ENCODE data around the gene MMP14.

MMP14 gene

DNA sequence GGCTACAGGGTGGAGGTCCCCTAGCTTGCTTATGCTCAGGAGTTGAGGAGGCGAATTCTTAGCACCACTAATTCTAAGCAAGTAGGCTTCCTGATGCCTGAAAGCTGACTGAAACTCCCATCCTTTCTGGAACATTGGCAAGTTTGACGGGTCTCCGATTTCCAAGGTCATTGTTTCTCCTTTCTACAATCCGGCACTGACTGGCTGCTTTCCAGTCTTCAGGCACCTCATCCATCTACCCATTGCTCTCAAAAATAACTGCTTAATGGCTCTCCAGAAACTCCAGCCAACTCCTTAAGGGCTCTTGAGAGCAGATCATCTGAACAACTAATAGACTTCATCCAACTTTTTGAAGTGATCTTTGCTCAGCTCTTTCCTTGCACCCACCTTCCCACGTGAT is 60.0 kb downstream of the MMP14 start:
- Histone ChIP-seq H3K4me1 (ENCODE audit: low read length) (no peaks in the 10 kb centered on the region), H3K9ac (ENCODE audit: low read length) (no peak overlapping the region), H2AFZ (ENCODE audit: low read length) (no peak overlapping the region), H3K79me2 (ENCODE audit: low read length) (no peaks in the 10 kb centered on the region), H3F3A (ENCODE audit: insufficient read depth, low read length) (no peaks in the 10 kb centered on the region), H3K9me3 (replicated peaks; ENCODE audit: insufficient read depth, low read length) (no peaks in the 10 kb centered on the region), H3K9me2 (replicated peaks; ENCODE audit: insufficient read depth, low read length) (no peaks in the 10 kb centered on the region), H3K4me2 (ENCODE audit: low read depth, low read length) (no peak overlapping the region), H4K20me1 (ENCODE audit: insufficient read depth, low read length) (no peaks in the 10 kb centered on the region), H3K27me3 (replicated peaks; ENCODE audit: insufficient read depth, low read length) (no peaks in the 10 kb centered on the region), H3K27ac (ENCODE audit: low read length) (no peak overlapping the region), H3K36me3 (replicated peaks; ENCODE audit: insufficient read depth, low read length) (no peaks in the 10 kb centered on the region), H3K4me3 (ENCODE audit: low read length) (no peak overlapping the region)
- DNase-seq, result no peak
- TF ChIP-seq EZH2phosphoT487 (IDR thresholded peaks at IDR 0.05; ENCODE audit: low read length) (no peak), EZH2 (optimal IDR thresholded peaks at IDR 0.05; ENCODE audit: low read depth, low read length) (no peak)
- TF ChIP-seq, protein P1, sequence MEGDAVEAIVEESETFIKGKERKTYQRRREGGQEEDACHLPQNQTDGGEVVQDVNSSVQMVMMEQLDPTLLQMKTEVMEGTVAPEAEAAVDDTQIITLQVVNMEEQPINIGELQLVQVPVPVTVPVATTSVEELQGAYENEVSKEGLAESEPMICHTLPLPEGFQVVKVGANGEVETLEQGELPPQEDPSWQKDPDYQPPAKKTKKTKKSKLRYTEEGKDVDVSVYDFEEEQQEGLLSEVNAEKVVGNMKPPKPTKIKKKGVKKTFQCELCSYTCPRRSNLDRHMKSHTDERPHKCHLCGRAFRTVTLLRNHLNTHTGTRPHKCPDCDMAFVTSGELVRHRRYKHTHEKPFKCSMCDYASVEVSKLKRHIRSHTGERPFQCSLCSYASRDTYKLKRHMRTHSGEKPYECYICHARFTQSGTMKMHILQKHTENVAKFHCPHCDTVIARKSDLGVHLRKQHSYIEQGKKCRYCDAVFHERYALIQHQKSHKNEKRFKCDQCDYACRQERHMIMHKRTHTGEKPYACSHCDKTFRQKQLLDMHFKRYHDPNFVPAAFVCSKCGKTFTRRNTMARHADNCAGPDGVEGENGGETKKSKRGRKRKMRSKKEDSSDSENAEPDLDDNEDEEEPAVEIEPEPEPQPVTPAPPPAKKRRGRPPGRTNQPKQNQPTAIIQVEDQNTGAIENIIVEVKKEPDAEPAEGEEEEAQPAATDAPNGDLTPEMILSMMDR (IDR thresholded peaks at IDR 0.05; ENCODE audit: low read length), result no peak

DNA sequence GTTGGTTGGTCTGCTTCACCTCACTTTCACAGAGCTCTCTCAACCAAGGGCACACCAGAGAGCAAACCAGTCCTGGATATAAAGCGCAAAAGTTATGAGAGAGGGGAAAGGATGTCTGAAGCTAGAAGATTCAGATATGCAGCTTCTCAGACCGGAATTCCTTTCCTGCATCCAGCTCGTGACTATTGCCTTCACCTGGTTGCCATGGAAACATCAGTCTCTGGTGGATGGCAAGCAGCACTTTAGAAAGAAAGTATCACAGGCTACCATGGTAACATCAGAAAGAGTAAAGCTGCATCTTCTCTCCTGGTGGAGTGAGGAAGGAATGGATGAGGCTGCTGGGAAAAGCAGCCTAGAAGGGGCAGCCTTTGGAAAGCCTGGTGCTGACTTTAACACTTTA is 60.4 kb downstream of the MMP14 start:
- H4K20me1 ChIP-seq (ENCODE audit: insufficient read depth, low read length), result no peaks in the 10 kb centered on the region
- no peaks in the 10 kb centered on the region for H3K9me2 ChIP-seq (replicated peaks; ENCODE audit: insufficient read depth, low read length)
- H3K36me3 ChIP-seq (replicated peaks; ENCODE audit: insufficient read depth, low read length), result no peaks in the 10 kb centered on the region
- no peaks in the 10 kb centered on the region for H3K27me3 ChIP-seq (replicated peaks; ENCODE audit: insufficient read depth, low read length)
- no peak overlapping the region for H3K9ac ChIP-seq (ENCODE audit: low read length)
- H3K9me3 ChIP-seq (replicated peaks; ENCODE audit: insufficient read depth, low read length), result no peaks in the 10 kb centered on the region
- H3K4me3 ChIP-seq (ENCODE audit: low read length), result no peak overlapping the region
- no peaks in the 10 kb centered on the region for H3F3A ChIP-seq (ENCODE audit: insufficient read depth, low read length)
- no peak overlapping the region for H3K4me2 ChIP-seq (ENCODE audit: low read depth, low read length)
- TF ChIP-seq EZH2 (optimal IDR thresholded peaks at IDR 0.05; ENCODE audit: low read depth, low read length) (no peak), EZH2phosphoT487 (IDR thresholded peaks at IDR 0.05; ENCODE audit: low read length) (no peak)
- TF ChIP-seq, protein P1 (IDR thresholded peaks at IDR 0.05; ENCODE audit: low read length), result no peak
- H2AFZ ChIP-seq (ENCODE audit: low read length), result no peak overlapping the region
- no peaks in the 10 kb centered on the region for H3K4me1 ChIP-seq (ENCODE audit: low read length)
- H3K79me2 ChIP-seq (ENCODE audit: low read length), result no peaks in the 10 kb centered on the region
- DNase-seq, result no peak
- H3K27ac ChIP-seq (ENCODE audit: low read length), result no peak overlapping the region

DNA sequence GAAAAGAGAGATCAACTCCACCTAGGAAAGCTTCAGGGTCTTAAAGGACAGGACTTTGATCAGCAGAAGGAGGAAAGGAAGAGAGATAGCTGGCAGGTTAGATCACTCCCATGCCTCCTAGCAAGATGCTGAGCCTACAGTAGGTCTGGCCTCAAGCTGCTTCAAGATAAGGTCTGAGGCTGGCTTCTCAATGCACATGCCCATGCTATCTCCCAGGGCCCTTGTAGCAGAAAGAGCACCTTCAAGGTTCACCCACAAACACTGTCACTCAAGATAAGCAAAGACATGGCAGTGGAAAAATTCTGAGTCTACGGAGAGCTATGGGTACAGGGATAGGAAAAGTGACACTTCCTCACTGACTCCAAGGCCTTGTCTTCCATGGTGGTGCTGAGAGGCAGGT is 61.0 kb downstream of the MMP14 start:
- H3K27ac ChIP-seq (ENCODE audit: low read length), result no peak overlapping the region
- H3F3A ChIP-seq (ENCODE audit: insufficient read depth, low read length), result no peaks in the 10 kb centered on the region
- H2AFZ ChIP-seq (ENCODE audit: low read length), result no peak overlapping the region
- no peaks in the 10 kb centered on the region for H4K20me1 ChIP-seq (ENCODE audit: insufficient read depth, low read length)
- no peaks in the 10 kb centered on the region for H3K4me1 ChIP-seq (ENCODE audit: low read length)
- no peak for DNase-seq
- no peaks in the 10 kb centered on the region for H3K79me2 ChIP-seq (ENCODE audit: low read length)
- TF ChIP-seq EZH2phosphoT487 (IDR thresholded peaks at IDR 0.05; ENCODE audit: low read length) (no peak), EZH2 (optimal IDR thresholded peaks at IDR 0.05; ENCODE audit: low read depth, low read length) (no peak)
- TF ChIP-seq, protein P1 (IDR thresholded peaks at IDR 0.05; ENCODE audit: low read length), result no peak
- H3K27me3 ChIP-seq (replicated peaks; ENCODE audit: insufficient read depth, low read length), result no peaks in the 10 kb centered on the region
- no peak overlapping the region for H3K9ac ChIP-seq (ENCODE audit: low read length)
- no peak overlapping the region for H3K4me3 ChIP-seq (ENCODE audit: low read length)
- H3K9me2 ChIP-seq (replicated peaks; ENCODE audit: insufficient read depth, low read length), result no peaks in the 10 kb centered on the region
- H3K36me3 ChIP-seq (replicated peaks; ENCODE audit: insufficient read depth, low read length), result no peaks in the 10 kb centered on the region
- no peaks in the 10 kb centered on the region for H3K9me3 ChIP-seq (replicated peaks; ENCODE audit: insufficient read depth, low read length)
- no peak overlapping the region for H3K4me2 ChIP-seq (ENCODE audit: low read depth, low read length)

Measured in MM.1S (cell line).